H9 (cell line): ENCODE data around the gene PROCR. TPM values are rescaled to one million over a fixed set of nuclear protein-coding genes. Genes with fewer than 3 reads are reported as not detected.

Experiments
- DNase-seq: peaks from one replicate; pipeline ENCODE4 v3.0.0-alpha.2; 2017
- H2AFZ ChIP-seq: one replicate; pipeline ENCODE4 v1.6.1; 2013; ENCODE audit warnings: mild to moderate bottlenecking, low read length, control low read depth, moderate library complexity
- H2AK5ac ChIP-seq: 2 replicates; pipeline ENCODE4 v1.6.1; 2013; ENCODE audit warnings: low read length, control low read depth, mixed read lengths; ENCODE audit not compliant: insufficient read length
- H2BK120ac ChIP-seq: one replicate; pipeline ENCODE4 v1.6.1; 2013; ENCODE audit warnings: low read depth, mild to moderate bottlenecking, low read length, control low read depth, inconsistent platforms; ENCODE audit not compliant: poor library complexity, severe bottlenecking
- H2BK12ac ChIP-seq: 2 replicates; pipeline ENCODE4 v1.6.1; 2013; ENCODE audit warnings: low read length, control low read depth, mixed read lengths, low read depth; ENCODE audit not compliant: insufficient read length
- H2BK15ac ChIP-seq: 2 replicates; pipeline ENCODE4 v1.6.1; 2013; ENCODE audit warnings: low read depth, low read length, control low read depth
- H2BK20ac ChIP-seq: one replicate; pipeline ENCODE4 v1.6.1; 2013; ENCODE audit warnings: low read depth, mild to moderate bottlenecking, low read length, control low read depth, inconsistent platforms; ENCODE audit not compliant: poor library complexity, severe bottlenecking
- H2BK5ac ChIP-seq: 2 replicates; pipeline ENCODE4 v1.6.1; 2013; ENCODE audit warnings: low read length, control low read depth, mixed read lengths; ENCODE audit not compliant: insufficient read length
- H3K14ac ChIP-seq: 2 replicates; pipeline ENCODE4 v1.6.1; 2013; ENCODE audit warnings: low read length, control low read depth; ENCODE audit not compliant: insufficient read depth
- H3K18ac ChIP-seq: 2 replicates; pipeline ENCODE4 v1.6.1; 2013; ENCODE audit warnings: low read depth, mild to moderate bottlenecking, mixed read lengths, low read length, control low read depth; ENCODE audit not compliant: insufficient read length
- H3K23ac ChIP-seq: 2 replicates; pipeline ENCODE4 v1.6.1; 2013; ENCODE audit warnings: low read length, control low read depth, mixed read lengths, low read depth; ENCODE audit not compliant: insufficient read length
- H3K23me2 ChIP-seq: 2 replicates; pipeline ENCODE4 v1.6.1; 2013; ENCODE audit warnings: low read depth, mild to moderate bottlenecking, mixed read lengths, low read length, control low read depth; ENCODE audit not compliant: insufficient read length, poor library complexity, severe bottlenecking
- H3K27ac ChIP-seq: 2 replicates; pipeline ENCODE4 v1.5.1; 2013; ENCODE audit warnings: low read length, control low read depth, mixed read lengths, low read depth; ENCODE audit not compliant: insufficient read length
- H3K27me3 ChIP-seq: 2 replicates; pipeline ENCODE4 v1.6.1; 2013; ENCODE audit warnings: low read length, control low read depth, inconsistent platforms; ENCODE audit not compliant: insufficient read depth
- H3K4ac ChIP-seq: 2 replicates; pipeline ENCODE4 v1.6.1; 2013; ENCODE audit warnings: low read depth, mild to moderate bottlenecking, control low read depth, inconsistent platforms, low read length, moderate library complexity
- H3K4me1 ChIP-seq: 2 replicates; pipeline ENCODE4 v1.6.1; 2013; ENCODE audit warnings: low read length, control low read depth, inconsistent platforms; ENCODE audit not compliant: insufficient read depth
- H3K4me2 ChIP-seq: 2 replicates; pipeline ENCODE4 v1.6.1; 2013; ENCODE audit warnings: low read length, control low read depth, mixed read lengths; ENCODE audit not compliant: insufficient read length, insufficient read depth
- H3K56ac ChIP-seq: 2 replicates; pipeline ENCODE4 v1.6.1; 2013; ENCODE audit warnings: low read depth, mild to moderate bottlenecking, mixed read lengths, low read length, control low read depth; ENCODE audit not compliant: insufficient read length
- H3K79me1 ChIP-seq: 2 replicates; pipeline ENCODE4 v1.6.1; 2013; ENCODE audit warnings: low read depth, mild to moderate bottlenecking, moderate library complexity, low read length, control low read depth, inconsistent platforms; ENCODE audit not compliant: insufficient read depth, poor library complexity, severe bottlenecking
- H3K79me2 ChIP-seq: 2 replicates; pipeline ENCODE4 v1.6.1; 2013; ENCODE audit warnings: low read length, control low read depth, inconsistent platforms; ENCODE audit not compliant: insufficient read depth
- H3K9ac ChIP-seq: 2 replicates; pipeline ENCODE4 v1.6.1; 2013; ENCODE audit warnings: low read length, control low read depth, mixed read lengths; ENCODE audit not compliant: insufficient read length; ENCODE audit errors: extremely low read depth
- H3K9me3 ChIP-seq: one replicate; pipeline ENCODE4 v1.6.1; 2013; ENCODE audit warnings: low read depth, low read length, inconsistent platforms; ENCODE audit not compliant: control insufficient read depth
- H3T11ph ChIP-seq: one replicate; pipeline ENCODE4 v1.6.1; 2013; ENCODE audit warnings: mild to moderate bottlenecking, low read length, control low read depth, inconsistent platforms
- H4K20me1 ChIP-seq: one replicate; pipeline ENCODE4 v1.6.1; 2013; ENCODE audit not compliant: control insufficient read depth, insufficient read length, insufficient read depth
- H4K5ac ChIP-seq: 2 replicates; pipeline ENCODE4 v1.6.1; 2013; ENCODE audit warnings: low read depth, mild to moderate bottlenecking, mixed read lengths, low read length, control low read depth; ENCODE audit not compliant: insufficient read length
- H4K8ac ChIP-seq: replicated peaks from 2 replicates; pipeline ENCODE4 v1.6.1; 2013; ENCODE audit warnings: low read length, control low read depth, mixed read lengths, low read depth; ENCODE audit not compliant: insufficient read length
- H4K91ac ChIP-seq: 2 replicates; pipeline ENCODE4 v1.6.1; 2013; ENCODE audit warnings: low read depth, mild to moderate bottlenecking, moderate library complexity, mixed read lengths, low read length, control low read depth; ENCODE audit not compliant: insufficient read length
- H3K27ac Mint-ChIP-seq, 3 experiments: 2 replicates in 2 of 3; 3 replicates in 1 of 3; pipeline ENCODE4 v1.8.0; 2020 to 2021; ENCODE audit warnings: mixed read lengths in 3 of 3, mild to moderate bottlenecking in 1 of 3, moderate library complexity in 1 of 3
- H3K27me3 Mint-ChIP-seq: 2 replicates; pipeline ENCODE4 v1.8.0; 2021; ENCODE audit warnings: low read depth, mild to moderate bottlenecking, moderate library complexity, mixed read lengths
- H3K36me3 Mint-ChIP-seq, 3 experiments: 2 replicates in 2 of 3; 3 replicates in 1 of 3; pipeline ENCODE4 v1.8.0; 2020 to 2021; ENCODE audit warnings: low read depth in 3 of 3, mixed read lengths in 3 of 3; ENCODE audit not compliant: insufficient read depth in 1 of 3
- H3K4me1 Mint-ChIP-seq, 2 experiments: 2 replicates each; pipeline ENCODE4 v1.8.0; 2020; ENCODE audit warnings: mixed read lengths in 2 of 2
- H3K4me3 Mint-ChIP-seq, 2 experiments: 2 replicates in 1 of 2; 3 replicates in 1 of 2; pipeline ENCODE4 v1.8.0; 2020 to 2021; ENCODE audit warnings: mild to moderate bottlenecking in 2 of 2, mixed read lengths in 2 of 2, moderate library complexity in 1 of 2
- H3K9me3 Mint-ChIP-seq, 2 experiments: 2 replicates in 1 of 2; 3 replicates in 1 of 2; pipeline ENCODE4 v1.8.0; 2020; ENCODE audit warnings: mild to moderate bottlenecking in 2 of 2, mixed read lengths in 2 of 2, moderate library complexity in 1 of 2
- WGBS: extraction: QIAGEN DNeasy Blood & Tissue Kit; methylation state at CpG from one replicate; pipeline ENCODE4 v1.1.7; 2013; ENCODE audit warnings: missing lambda C conversion rate, low lambda C conversion rate, mixed read lengths; ENCODE audit not compliant: insufficient read length; ENCODE audit errors: extremely low coverage; 5-methylcytosine and 5-hydroxymethylcytosine counted together
- total RNA-seq: library from RNA; stranded (reverse); gene quantifications from 2 replicates; pipeline ENCODE4 v1.2.1, GENCODE V29; 2021
- TF ChIP-seq, protein P1 (sequence below): fragments of 200-600 bp; sonication (generic); conservative IDR thresholded peaks from 3 replicates; pipeline ENCODE4 v1.8.0; 2021; ENCODE audit warnings: antibody characterized with exemption, mild to moderate bottlenecking

Gene PROCR
- total RNA-seq, 1 experiment from 2014 or later, result 6.4 TPM

DNA sequence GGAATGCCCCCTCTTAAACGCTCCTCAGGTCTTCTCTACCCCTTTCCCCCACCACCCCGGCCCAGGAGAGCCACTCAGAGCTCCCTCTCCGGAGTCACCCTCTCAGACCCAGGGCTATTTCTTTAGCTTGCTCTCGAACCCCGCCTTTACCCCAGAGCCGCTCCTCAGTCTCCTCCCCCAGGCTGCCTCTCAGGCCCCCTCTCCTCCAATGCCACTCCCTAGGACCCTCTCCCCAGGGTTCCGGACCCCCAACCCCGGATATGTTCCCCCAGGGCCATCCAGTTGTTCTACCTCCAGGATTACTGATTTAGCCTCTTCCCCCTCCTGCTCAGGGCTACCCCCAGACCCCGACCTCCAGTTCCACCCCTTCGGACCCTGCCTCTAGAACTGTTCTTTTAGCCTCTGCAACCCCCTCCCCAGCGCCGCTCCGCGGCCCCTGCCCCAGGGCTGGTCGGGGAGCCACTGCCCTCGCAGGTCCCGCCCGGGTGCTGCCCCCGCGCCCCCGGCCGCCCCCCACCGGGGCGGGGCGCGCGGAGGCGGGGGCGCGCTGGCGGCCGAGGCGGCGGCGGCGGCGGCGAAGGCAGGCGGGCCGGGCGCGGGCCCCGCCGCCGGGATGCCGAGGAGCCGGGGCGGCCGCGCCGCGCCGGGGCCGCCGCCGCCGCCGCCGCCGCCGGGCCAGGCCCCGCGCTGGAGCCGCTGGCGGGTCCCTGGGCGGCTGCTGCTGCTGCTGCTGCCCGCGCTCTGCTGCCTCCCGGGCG is 54.4 kb downstream of the PROCR start, which contains the start of gene MMP24:
MMP24 (plus strand) TSS at position 565 of the 758 bp plus-strand sequence; CDS start at position 614, 49 bp downstream.
- H2AFZ ChIP-seq, result peak within 1 kb of the TSS; percentile 10
- peaks cover 36% of the 10 kb centered on the region for H3K27me3 Mint-ChIP-seq
- H2BK15ac ChIP-seq, result no peak within 1 kb of the TSS
- H2BK5ac ChIP-seq, result no peak within 1 kb of the TSS
- DNase-seq, result peak; percentile 46
- H3K9me3 Mint-ChIP-seq, result peaks cover 0 to 20% of the 10 kb centered on the region in 2 experiments; a peak in 3 of 5 replicates
- H3K79me2 ChIP-seq, result no peaks in the 10 kb centered on the region
- peaks cover 13% of the 10 kb centered on the region for H3K23me2 ChIP-seq
- no peak within 1 kb of the TSS for H4K91ac ChIP-seq
- H3K9ac ChIP-seq, result peak within 1 kb of the TSS; percentile 54
- H3K18ac ChIP-seq, result peak within 1 kb of the TSS; percentile 6
- H3K27me3 ChIP-seq, result no peaks in the 10 kb centered on the region
- H3K4me1 Mint-ChIP-seq, result peaks cover 15 to 25% of the 10 kb centered on the region in 2 experiments
- no peak within 1 kb of the TSS for H3K27ac Mint-ChIP-seq
- H3K56ac ChIP-seq, result no peak within 1 kb of the TSS
- no peak within 1 kb of the TSS for H3T11ph ChIP-seq
- H2BK12ac ChIP-seq, result no peak within 1 kb of the TSS
- H3K4me2 ChIP-seq, result peak within 1 kb of the TSS; percentile 91
- H2BK120ac ChIP-seq, result no peak within 1 kb of the TSS
- H3K4me1 ChIP-seq, result no peaks in the 10 kb centered on the region
- no peak within 1 kb of the TSS for H4K5ac ChIP-seq
- H3K36me3 Mint-ChIP-seq, result peaks cover 0 to 22% (median 3%) of the 10 kb centered on the region in 3 experiments; a peak in 4 of 7 replicates
- TF ChIP-seq, protein P1, sequence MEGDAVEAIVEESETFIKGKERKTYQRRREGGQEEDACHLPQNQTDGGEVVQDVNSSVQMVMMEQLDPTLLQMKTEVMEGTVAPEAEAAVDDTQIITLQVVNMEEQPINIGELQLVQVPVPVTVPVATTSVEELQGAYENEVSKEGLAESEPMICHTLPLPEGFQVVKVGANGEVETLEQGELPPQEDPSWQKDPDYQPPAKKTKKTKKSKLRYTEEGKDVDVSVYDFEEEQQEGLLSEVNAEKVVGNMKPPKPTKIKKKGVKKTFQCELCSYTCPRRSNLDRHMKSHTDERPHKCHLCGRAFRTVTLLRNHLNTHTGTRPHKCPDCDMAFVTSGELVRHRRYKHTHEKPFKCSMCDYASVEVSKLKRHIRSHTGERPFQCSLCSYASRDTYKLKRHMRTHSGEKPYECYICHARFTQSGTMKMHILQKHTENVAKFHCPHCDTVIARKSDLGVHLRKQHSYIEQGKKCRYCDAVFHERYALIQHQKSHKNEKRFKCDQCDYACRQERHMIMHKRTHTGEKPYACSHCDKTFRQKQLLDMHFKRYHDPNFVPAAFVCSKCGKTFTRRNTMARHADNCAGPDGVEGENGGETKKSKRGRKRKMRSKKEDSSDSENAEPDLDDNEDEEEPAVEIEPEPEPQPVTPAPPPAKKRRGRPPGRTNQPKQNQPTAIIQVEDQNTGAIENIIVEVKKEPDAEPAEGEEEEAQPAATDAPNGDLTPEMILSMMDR, result no peak
- no peak within 1 kb of the TSS for H3K14ac ChIP-seq
- H3K9me3 ChIP-seq, result no peaks in the 10 kb centered on the region
- H3K4ac ChIP-seq, result no peak within 1 kb of the TSS
- peak within 1 kb of the TSS; percentile 72 to 88 for H3K4me3 Mint-ChIP-seq
- H3K27ac ChIP-seq, result no peak within 1 kb of the TSS
- H4K20me1 ChIP-seq, result no peaks in the 10 kb centered on the region
- no peaks in the 10 kb centered on the region for H3K79me1 ChIP-seq
- WGBS, result no CpG with 5 or more reads among the region's 70 CpGs
- no peak within 1 kb of the TSS for H3K23ac ChIP-seq
- H4K8ac ChIP-seq, result no peak within 1 kb of the TSS
- H2BK20ac ChIP-seq, result peak within 1 kb of the TSS; percentile 6
- H2AK5ac ChIP-seq, result no peak within 1 kb of the TSS

Other genes starting within 250 kb of the PROCR start
- 48.5 and 53.0 TPM in 2 replicates for gene GSS, start 216.3 kb upstream of the PROCR start, total RNA-seq
- 0.22 and 0.42 TPM in 2 replicates for gene MYH7B, start 216.2 kb upstream of the PROCR start, total RNA-seq
- gene TRPC4AP, start 79.3 kb upstream of the PROCR start, total RNA-seq, result 93.9 and 94.2 TPM in 2 replicates
- gene EDEM2, start 24.7 kb upstream of the PROCR start, total RNA-seq, result 27.8 and 28.4 TPM in 2 replicates
- gene MMP24, start 54.6 kb downstream of the PROCR start, total RNA-seq, result 23.0 and 24.7 TPM in 2 replicates
- gene MMP24OS, start 106.0 kb downstream of the PROCR start, total RNA-seq, result 43.8 and 45.6 TPM in 2 replicates
- gene EIF6, start 112.7 kb downstream of the PROCR start, total RNA-seq, result 150 and 154 TPM in 2 replicates
- gene FAM83C, start 120.4 kb downstream of the PROCR start, total RNA-seq, result not detected in 2 replicates
- gene UQCC1, start 239.9 kb downstream of the PROCR start, total RNA-seq, result 43.4 and 56.5 TPM in 2 replicates